Body of pancreas (tissue), 4 donors: ENCODE measurements around the gene TENT4A. TPM values are rescaled to one million over a fixed set of nuclear protein-coding genes. Genes with fewer than 3 reads are reported as not detected.
A peak's percentile ranks its signal among the peaks of the same experiment; 100 is the strongest.
"Not testable (repeated sequence)": the region's sequence is repeated elsewhere in the genome, so short reads cannot be mapped to it uniquely, and the experiment has no call there.

Experiments
- ATAC-seq: fragments of 150-250 bp; one replicate; pipeline ENCODE4 v1.9.1; 2016
- DNase-seq, 4 donors: peaks; one replicate each; pipeline ENCODE4 v3.0.0-alpha.2; 2019
- H3K27ac ChIP-seq, 4 donors: fragments of 200-600 bp; sonication (generic); 1 replicate in 3 of 4; 2 replicates in 1 of 4; pipeline versions ENCODE4 v1.5.1 to v1.6.1; 2016 to 2019; ENCODE audit warnings: mild to moderate bottlenecking in 1 of 4, mixed read lengths in 1 of 4, moderate library complexity in 1 of 4
- H3K27me3 ChIP-seq, 2 donors: fragments of 200-600 bp; sonication (generic); one replicate each; pipeline ENCODE4 v1.6.0; 2016; ENCODE audit warnings: mild to moderate bottlenecking in 1 of 2
- H3K36me3 ChIP-seq, 2 donors: fragments of 200-600 bp; sonication (generic); replicated peaks in 1 of 2; 2 replicates each; pipeline ENCODE4 v1.5.1; 2016; ENCODE audit warnings: low read depth in 2 of 2; ENCODE audit not compliant: insufficient read depth in 1 of 2
- H3K4me1 ChIP-seq: fragments of 200-600 bp; sonication (generic); one replicate; pipeline ENCODE4 v1.6.0; 2016
- H3K4me3 ChIP-seq, 2 donors: fragments of 200-600 bp; sonication (generic); 1 replicate in 1 of 2; 2 replicates in 1 of 2; pipeline ENCODE4 v1.5.1; 2016 to 2019
- H3K9me3 ChIP-seq, 3 donors: fragments of 200-600 bp; sonication (generic); 1 replicate in 2 of 3; 2 replicates in 1 of 3; pipeline ENCODE4 v1.5.1; 2016
- CTCF ChIP-seq, 7 experiments: fragments of 450-650 bp in 4 of 7; fragments of 200-600 bp in 3 of 7; sonication (generic) in 3 of 7; IDR thresholded peaks; one replicate each; pipeline ENCODE4 v1.5.1; 2016 to 2019; ENCODE audit warnings: antibody characterized with exemption in 7 of 7
- POLR2A ChIP-seq, 3 donors: fragments of 450-650 bp; IDR thresholded peaks; one replicate each; pipeline ENCODE4 v1.6.1; 2016; ENCODE audit warnings: antibody characterized with exemption in 3 of 3, mild to moderate bottlenecking in 2 of 3
- WGBS, 2 donors: methylation state at CpG; one replicate each; pipeline ENCODE4 v1.1.5; 2017; 5-methylcytosine and 5-hydroxymethylcytosine counted together
- intact Hi-C: fragments of 100-400 bp; cut with DNase I; formaldehyde crosslinking; loops from one replicate; pipeline ENCODE4 v1.15.1; 2023
- total RNA-seq, 2 donors: library from RNA; depleted of rRNA; stranded (reverse); fragments of >200 nt; gene quantifications; one replicate each; pipeline ENCODE4 v1.1.0, GENCODE V29; 2016

The TENT4A gene
- total RNA-seq, 2 donors from 2014 or later = 11.9 to 27.7 TPM

- ATAC-seq (no peak), DNase-seq (no peak)
- H3K9me3 ChIP-seq = no peaks in the 10 kb centered on the region
- no peak overlapping the region for H3K4me3 ChIP-seq
- 92 to 95% methylated on average over 24 to 35 of the region's 46 CpGs for WGBS, 2 donors
- H3K36me3 ChIP-seq = no peaks in the 10 kb centered on the region
- H3K27me3 ChIP-seq = no peaks in the 10 kb centered on the region
- H3K4me1 ChIP-seq = no peaks in the 10 kb centered on the region
- intact Hi-C loops = no loop called here
- no peak overlapping the region for H3K27ac ChIP-seq
- no peak for TF ChIP-seq POLR2A (IDR thresholded peaks at IDR 0.05)
Observed at GRCh38 chr5:6773342-6774035, 60.3 kb downstream of the TENT4A start.

- ATAC-seq, intact Hi-C loops, DNase-seq, H3K4me3 ChIP-seq, H3K36me3 ChIP-seq, H3K4me1 ChIP-seq, H3K27me3 ChIP-seq, H3K9me3 ChIP-seq, H3K27ac ChIP-seq: not testable (repeated sequence)
- WGBS, 2 donors = 58 to 76% methylated on average over 2 to 5 of the region's 27 CpGs
Observed at GRCh38 chr5:6774207-6774606, 61.0 kb downstream of the TENT4A start.

GRCh38 chr5:6774721-6775204, 61.5 kb downstream of the TENT4A start:
- no peaks in the 10 kb centered on the region for H3K4me1 ChIP-seq
- H3K4me3 ChIP-seq = no peak overlapping the region
- 60 to 78% methylated on average over 15 of the region's 15 CpGs for WGBS, 2 donors
- no peak overlapping the region for H3K27ac ChIP-seq
- ATAC-seq = no peak
- no peak for DNase-seq
- TF ChIP-seq POLR2A (IDR thresholded peaks at IDR 0.05) (no peak), CTCF (IDR thresholded peaks at IDR 0.05) (no peak)
- no peaks in the 10 kb centered on the region for H3K36me3 ChIP-seq
- no peaks in the 10 kb centered on the region for H3K9me3 ChIP-seq
- no peaks in the 10 kb centered on the region for H3K27me3 ChIP-seq
- intact Hi-C loops = no loop called here

- no peaks in the 10 kb centered on the region for H3K36me3 ChIP-seq
- TF ChIP-seq CTCF (IDR thresholded peaks at IDR 0.05) = no peak
- no peak for TF ChIP-seq POLR2A (IDR thresholded peaks at IDR 0.05)
- ATAC-seq (no peak), DNase-seq (no peak)
- intact Hi-C loops = no loop called here
- no peaks in the 10 kb centered on the region for H3K9me3 ChIP-seq
- no peak overlapping the region for H3K4me3 ChIP-seq
- 68 to 71% methylated on average over 16 to 17 of the region's 17 CpGs for WGBS, 2 donors
- no peaks in the 10 kb centered on the region for H3K4me1 ChIP-seq
- no peaks in the 10 kb centered on the region for H3K27me3 ChIP-seq
- H3K27ac ChIP-seq = no peak overlapping the region
Observed at GRCh38 chr5:6775571-6775970, 62.3 kb downstream of the TENT4A start.

- Histone ChIP-seq H3K36me3 (no peaks in the 10 kb centered on the region), H3K4me3 (no peak overlapping the region), H3K27me3 (no peaks in the 10 kb centered on the region), H3K27ac (no peak overlapping the region), H3K4me1 (no peaks in the 10 kb centered on the region), H3K9me3 (no peaks in the 10 kb centered on the region)
- intact Hi-C loops = no loop called here
- WGBS, 2 donors = 84 to 85% methylated on average over 7 of the region's 7 CpGs
- DNase-seq = peak in 1 of 4 donors; percentile 31
- TF ChIP-seq POLR2A (IDR thresholded peaks at IDR 0.05) (no peak), CTCF (IDR thresholded peaks at IDR 0.05) (peak in 6 of 7 experiments; percentile 26 to 39 (median 30))
- no peak for ATAC-seq
Observed at GRCh38 chr5:6780802-6781391, 67.7 kb downstream of the TENT4A start.
